Neural crest cell (in vitro differentiated cells): ENCODE results near the gene FRMD4A. TPM values are rescaled to one million over a fixed set of nuclear protein-coding genes. Genes with fewer than 3 reads are reported as not detected.
"Not testable (repeated sequence)": the region's sequence is repeated elsewhere in the genome, so short reads cannot be mapped to it uniquely, and the experiment has no call there.

Experiments used
- DNase-seq: peaks from one replicate; pipeline ENCODE4 v3.0.0; 2021; ENCODE audit warnings: low read depth, mixed read lengths, low spot score
- H3K27ac Mint-ChIP-seq: one replicate; pipeline ENCODE4 v1.8.0; 2021; ENCODE audit warnings: mild to moderate bottlenecking, mixed read lengths; ENCODE audit not compliant: unreplicated experiment
- H3K27me3 Mint-ChIP-seq: 2 replicates; pipeline ENCODE4 v1.8.0; 2021; ENCODE audit warnings: low read depth, mild to moderate bottlenecking, mixed read lengths
- H3K36me3 Mint-ChIP-seq: 2 replicates; pipeline ENCODE4 v1.8.0; 2021; ENCODE audit warnings: low read depth, mild to moderate bottlenecking, mixed read lengths
- H3K4me1 Mint-ChIP-seq: 2 replicates; pipeline ENCODE4 v1.8.0; 2021; ENCODE audit warnings: mixed read lengths
- H3K4me3 Mint-ChIP-seq: one replicate; pipeline ENCODE4 v1.8.0; 2021; ENCODE audit warnings: mild to moderate bottlenecking, mixed read lengths
- H3K9me3 Mint-ChIP-seq: 2 replicates; pipeline ENCODE4 v1.8.0; 2021; ENCODE audit warnings: mixed read lengths
- total RNA-seq: library from RNA; stranded (reverse); gene quantifications from 2 replicates; pipeline ENCODE4 v1.2.1, GENCODE V29; 2021
- TF ChIP-seq, protein P1 (sequence below): fragments of 200-600 bp; sonication (generic); conservative IDR thresholded peaks from 2 replicates; pipeline ENCODE4 v1.5.0; 2021; ENCODE audit warnings: antibody characterized with exemption, mild to moderate bottlenecking

The FRMD4A gene
- total RNA-seq, 1 donor from 2014 or later = 65.3 TPM

DNA sequence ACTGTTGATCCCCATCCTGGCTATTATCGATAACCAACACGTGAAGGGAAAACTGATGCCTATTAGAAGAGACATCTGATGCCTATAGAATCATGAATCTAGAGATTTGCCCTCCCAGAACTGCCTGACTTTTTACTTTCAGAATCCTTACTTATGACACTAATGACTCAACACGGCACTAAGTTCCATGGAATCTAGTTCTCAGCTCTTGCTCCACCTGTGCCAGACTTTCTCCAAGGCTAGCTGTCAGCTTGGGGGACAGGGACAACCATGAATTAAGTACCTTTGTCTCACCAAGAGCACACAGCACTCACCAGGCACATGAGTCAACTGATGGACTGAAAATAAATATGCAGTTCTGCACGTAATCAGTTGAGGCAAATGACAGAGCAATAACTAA, 184.2 kb downstream of the FRMD4A start:
- Mint-ChIP-seq H3K36me3 (no peaks in the 10 kb centered on the region), H3K27ac (no peak overlapping the region), H3K27me3 (no peaks in the 10 kb centered on the region), H3K4me1 (peaks cover 4% of the 10 kb centered on the region), H3K9me3 (peaks cover 2% of the 10 kb centered on the region), H3K4me3 (no peak overlapping the region)
- TF ChIP-seq, protein P1, sequence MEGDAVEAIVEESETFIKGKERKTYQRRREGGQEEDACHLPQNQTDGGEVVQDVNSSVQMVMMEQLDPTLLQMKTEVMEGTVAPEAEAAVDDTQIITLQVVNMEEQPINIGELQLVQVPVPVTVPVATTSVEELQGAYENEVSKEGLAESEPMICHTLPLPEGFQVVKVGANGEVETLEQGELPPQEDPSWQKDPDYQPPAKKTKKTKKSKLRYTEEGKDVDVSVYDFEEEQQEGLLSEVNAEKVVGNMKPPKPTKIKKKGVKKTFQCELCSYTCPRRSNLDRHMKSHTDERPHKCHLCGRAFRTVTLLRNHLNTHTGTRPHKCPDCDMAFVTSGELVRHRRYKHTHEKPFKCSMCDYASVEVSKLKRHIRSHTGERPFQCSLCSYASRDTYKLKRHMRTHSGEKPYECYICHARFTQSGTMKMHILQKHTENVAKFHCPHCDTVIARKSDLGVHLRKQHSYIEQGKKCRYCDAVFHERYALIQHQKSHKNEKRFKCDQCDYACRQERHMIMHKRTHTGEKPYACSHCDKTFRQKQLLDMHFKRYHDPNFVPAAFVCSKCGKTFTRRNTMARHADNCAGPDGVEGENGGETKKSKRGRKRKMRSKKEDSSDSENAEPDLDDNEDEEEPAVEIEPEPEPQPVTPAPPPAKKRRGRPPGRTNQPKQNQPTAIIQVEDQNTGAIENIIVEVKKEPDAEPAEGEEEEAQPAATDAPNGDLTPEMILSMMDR = no peak
- no peak for DNase-seq

DNA sequence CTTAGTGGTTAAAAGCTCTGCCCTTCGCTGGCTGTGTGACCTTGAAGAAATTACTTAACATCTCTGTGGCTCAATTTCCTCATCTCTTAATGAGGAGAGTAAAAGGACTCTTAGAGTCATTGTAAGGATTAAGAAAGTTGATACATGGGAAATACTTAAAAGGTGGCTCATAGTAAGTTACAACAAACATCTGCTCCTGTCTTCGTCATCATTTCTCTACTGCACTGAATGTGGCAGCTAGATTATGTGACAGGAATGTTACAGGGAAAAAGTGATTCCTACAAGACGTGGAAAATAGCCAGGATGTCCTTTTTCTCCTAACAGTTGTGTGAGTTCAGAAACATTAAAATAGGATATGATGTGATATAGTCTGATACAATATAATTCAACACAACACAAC, 184.7 kb downstream of the FRMD4A start:
- Mint-ChIP-seq H3K27me3 (no peaks in the 10 kb centered on the region), H3K4me3 (no peak overlapping the region), H3K27ac (no peak overlapping the region), H3K36me3 (no peaks in the 10 kb centered on the region), H3K9me3 (peaks cover 2% of the 10 kb centered on the region), H3K4me1 (peaks cover 4% of the 10 kb centered on the region)
- TF ChIP-seq, protein P1 = no peak
- DNase-seq = no peak

DNA sequence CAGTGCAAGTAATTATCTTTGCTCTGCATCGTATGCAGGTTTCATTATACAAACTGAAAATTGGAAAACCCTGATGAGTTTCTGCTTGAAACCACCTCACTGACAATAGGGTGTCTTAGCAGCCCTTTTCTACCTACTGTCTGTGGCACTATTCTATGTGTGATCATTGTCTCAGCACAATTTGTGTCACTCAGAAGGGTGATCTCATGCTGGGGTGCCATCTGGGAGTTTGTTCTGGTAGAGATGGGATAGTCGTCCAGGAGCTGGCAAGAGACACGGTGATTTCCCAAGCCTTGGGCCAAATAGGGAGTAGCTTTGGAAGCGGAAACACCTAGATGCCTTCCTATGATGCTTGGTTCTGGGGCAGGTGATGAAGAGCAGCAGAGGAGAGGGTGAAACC, 186.3 kb downstream of the FRMD4A start:
- no peak for DNase-seq
- H3K27me3 Mint-ChIP-seq = no peaks in the 10 kb centered on the region
- TF ChIP-seq, protein P1 = no peak
- H3K9me3 Mint-ChIP-seq = peaks cover 2% of the 10 kb centered on the region
- H3K27ac Mint-ChIP-seq = no peak overlapping the region
- H3K36me3 Mint-ChIP-seq = no peaks in the 10 kb centered on the region
- H3K4me3 Mint-ChIP-seq = no peak overlapping the region
- H3K4me1 Mint-ChIP-seq = no peaks in the 10 kb centered on the region

GRCh38 chr10:14142606-14143250, 188.0 kb downstream of the FRMD4A start:
- Mint-ChIP-seq H3K36me3 (no peaks in the 10 kb centered on the region), H3K4me3 (no peak overlapping the region), H3K4me1 (no peaks in the 10 kb centered on the region), H3K9me3 (no peaks in the 10 kb centered on the region), H3K27ac (no peak overlapping the region), H3K27me3 (no peaks in the 10 kb centered on the region)
- TF ChIP-seq, protein P1 = no peak
- no peak for DNase-seq

DNA sequence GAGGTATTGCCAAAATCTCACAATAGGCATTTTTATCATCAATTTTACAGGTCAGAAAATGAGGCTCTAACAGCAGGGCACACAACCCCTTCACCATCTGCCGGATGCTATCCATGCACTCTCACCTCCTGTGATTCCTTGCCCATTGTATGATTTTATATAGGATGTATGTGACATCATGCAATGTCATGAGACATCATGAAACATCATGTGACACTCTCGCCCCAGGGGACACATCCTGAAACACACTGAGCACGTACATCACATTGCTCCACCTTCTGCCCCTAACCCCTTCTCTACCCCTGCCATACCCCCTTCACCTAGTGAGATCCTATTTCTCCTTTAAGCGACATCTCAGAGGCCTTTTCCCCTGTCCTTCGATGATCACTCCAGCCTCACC, 189.4 kb downstream of the FRMD4A start:
- Mint-ChIP-seq H3K4me3 (no peak overlapping the region), H3K4me1 (no peaks in the 10 kb centered on the region), H3K27me3 (no peaks in the 10 kb centered on the region), H3K9me3 (no peaks in the 10 kb centered on the region), H3K36me3 (no peaks in the 10 kb centered on the region), H3K27ac (no peak overlapping the region)
- TF ChIP-seq, protein P1 = no peak
- no peak for DNase-seq

- TF ChIP-seq, protein P1 = no peak
- H3K27me3 Mint-ChIP-seq = no peaks in the 10 kb centered on the region
- H3K4me1 Mint-ChIP-seq = no peaks in the 10 kb centered on the region
- H3K4me3 Mint-ChIP-seq = no peak overlapping the region
- H3K36me3 Mint-ChIP-seq = peaks cover 5% of the 10 kb centered on the region
- peaks cover 5% of the 10 kb centered on the region for H3K9me3 Mint-ChIP-seq
- DNase-seq = no peak
- no peak overlapping the region for H3K27ac Mint-ChIP-seq
Observed at GRCh38 chr10:14137391-14137790, 193.3 kb downstream of the FRMD4A start.

- not testable (repeated sequence) for DNase-seq, H3K4me3 Mint-ChIP-seq, H3K27me3 Mint-ChIP-seq, H3K36me3 Mint-ChIP-seq, H3K27ac Mint-ChIP-seq, H3K9me3 Mint-ChIP-seq, H3K4me1 Mint-ChIP-seq
Observed at GRCh38 chr10:14135196-14135595, 195.5 kb downstream of the FRMD4A start.
